Activated T-helper 9 cell treated with anti-CD3 and anti-CD28 coated beads, Interleukin-2, amount 50 U/mL, for 16 hours (primary cell): ENCODE measurements around the gene DUOXA2.

Experiments used
- DNase-seq: peaks from one replicate; pipeline ENCODE4 v3.0.0-alpha.2; 2020; ENCODE audit warnings: low read depth

DUOXA2 gene

DNA sequence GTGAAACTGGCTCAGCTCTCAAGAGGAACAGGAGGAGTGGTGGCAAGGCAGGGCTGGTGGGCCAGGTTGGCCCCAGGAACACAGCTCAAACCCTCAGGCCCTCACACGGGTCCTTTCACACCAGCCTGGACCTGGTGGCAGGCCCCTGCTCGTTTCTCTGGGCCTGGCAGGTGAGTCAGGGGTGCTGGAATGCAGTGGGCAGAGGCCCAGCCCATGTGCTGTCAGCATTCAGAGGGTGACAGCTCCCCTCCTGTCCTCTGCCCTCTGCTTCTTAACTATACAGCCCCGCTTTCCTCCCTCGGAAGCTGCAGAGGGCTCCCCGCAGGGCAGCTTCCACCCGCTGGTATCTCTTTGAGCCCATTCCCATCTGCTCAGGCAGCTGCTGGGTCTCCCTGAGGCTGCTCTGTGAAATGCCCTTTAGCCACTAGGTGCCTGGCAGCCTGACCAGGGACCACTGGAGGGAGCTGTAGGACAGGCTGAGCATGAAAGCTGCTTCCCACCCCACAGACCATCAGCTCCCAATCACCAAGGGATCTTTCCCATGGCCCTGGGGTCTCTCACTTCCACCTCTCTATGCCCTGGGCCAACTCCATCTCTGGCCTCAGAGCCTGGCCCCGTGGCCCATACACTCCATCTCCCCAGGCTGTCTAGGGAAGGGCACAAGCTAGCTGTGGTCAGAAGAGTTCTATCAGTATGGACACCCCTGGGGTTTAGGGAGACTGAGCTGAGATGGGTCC is 48.8 kb downstream of the DUOXA2 start:
- peak; percentile 40 for DNase-seq

- DNase-seq = no peak
Observed at GRCh38 chr15:45163508-45163856, 49.4 kb downstream of the DUOXA2 start.

DNA sequence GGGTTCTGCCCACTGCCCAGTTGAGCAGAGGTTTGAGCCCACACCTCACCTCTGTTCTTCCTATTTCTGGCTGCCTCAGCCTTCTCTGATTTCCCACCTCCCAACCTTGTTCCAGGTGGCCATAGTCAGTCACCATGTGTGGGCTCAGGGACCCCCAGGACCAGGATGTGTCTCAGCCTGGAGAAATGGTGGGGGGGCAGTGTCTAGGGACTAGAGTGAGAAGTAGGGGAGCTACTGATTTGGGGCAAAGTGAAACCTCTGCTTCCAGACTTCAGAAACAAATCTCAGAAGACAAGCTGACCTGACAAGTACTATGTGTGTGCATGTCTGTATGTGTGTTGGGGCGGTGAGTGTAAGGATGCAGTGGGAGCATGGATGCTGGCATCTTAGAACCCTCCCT is 50.8 kb downstream of the DUOXA2 start:
- DNase-seq = no peak

DNA sequence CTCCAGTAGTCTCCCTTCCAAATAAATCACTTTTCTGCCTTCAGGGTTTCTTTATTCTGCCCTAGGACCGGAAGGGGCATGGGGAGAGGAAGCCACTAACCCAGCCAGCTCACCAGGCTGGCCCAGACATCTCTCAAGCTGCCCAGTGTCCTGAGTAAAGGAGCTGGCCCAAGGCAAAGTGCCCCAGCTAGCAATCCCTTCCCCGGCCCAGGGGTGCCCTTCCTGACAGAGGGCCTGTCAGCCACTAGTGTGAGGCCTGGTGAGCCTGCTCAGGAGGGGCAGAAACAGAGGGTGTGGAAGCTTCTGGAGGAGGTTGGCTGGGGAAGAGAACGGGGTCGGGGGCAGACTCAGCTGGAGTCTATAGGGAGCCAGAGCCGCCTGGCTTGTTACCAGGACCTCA is 51.4 kb downstream of the DUOXA2 start:
- DNase-seq = no peak

DNA sequence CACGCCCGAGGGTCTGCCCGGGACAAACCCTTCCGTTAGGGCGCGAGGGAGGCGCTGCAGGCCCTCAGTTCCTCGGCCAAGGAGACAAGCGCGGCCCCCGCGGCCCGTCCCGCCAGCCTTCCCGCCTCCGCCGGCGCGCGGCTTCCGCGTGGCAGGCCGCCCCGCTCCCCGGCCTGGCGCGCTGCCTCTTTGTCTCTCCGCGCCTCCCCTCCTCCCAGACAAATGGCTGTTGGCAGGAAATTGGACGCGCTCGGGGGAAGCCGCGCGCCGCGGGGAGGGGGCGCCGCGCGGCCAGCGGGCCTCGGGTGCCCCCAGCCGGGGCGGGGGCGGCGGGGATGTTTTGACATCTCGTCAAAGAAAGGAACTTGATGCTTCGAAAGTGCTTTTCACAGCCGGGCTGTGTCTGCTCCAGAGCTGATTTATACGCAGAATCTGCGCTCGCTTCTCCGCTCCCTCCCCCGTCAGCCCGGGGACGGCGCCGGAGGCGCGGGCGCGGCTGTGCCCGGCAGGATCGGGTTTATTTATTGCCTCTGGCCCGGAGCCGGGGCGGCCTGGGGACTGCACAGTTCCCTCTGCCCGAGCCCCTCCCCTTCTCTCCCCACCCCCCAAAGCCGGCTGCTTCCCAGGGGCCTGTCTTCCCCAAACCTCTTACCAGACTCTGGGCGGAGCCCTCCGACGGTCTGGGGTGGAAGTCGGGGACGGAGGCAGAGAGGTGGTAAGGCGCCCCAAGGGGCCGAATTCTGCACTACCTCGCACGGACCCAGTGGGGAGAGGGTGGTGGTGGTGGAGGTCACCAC is 52.9 kb downstream of the DUOXA2 start:
- peak; percentile 73 for DNase-seq

DNA sequence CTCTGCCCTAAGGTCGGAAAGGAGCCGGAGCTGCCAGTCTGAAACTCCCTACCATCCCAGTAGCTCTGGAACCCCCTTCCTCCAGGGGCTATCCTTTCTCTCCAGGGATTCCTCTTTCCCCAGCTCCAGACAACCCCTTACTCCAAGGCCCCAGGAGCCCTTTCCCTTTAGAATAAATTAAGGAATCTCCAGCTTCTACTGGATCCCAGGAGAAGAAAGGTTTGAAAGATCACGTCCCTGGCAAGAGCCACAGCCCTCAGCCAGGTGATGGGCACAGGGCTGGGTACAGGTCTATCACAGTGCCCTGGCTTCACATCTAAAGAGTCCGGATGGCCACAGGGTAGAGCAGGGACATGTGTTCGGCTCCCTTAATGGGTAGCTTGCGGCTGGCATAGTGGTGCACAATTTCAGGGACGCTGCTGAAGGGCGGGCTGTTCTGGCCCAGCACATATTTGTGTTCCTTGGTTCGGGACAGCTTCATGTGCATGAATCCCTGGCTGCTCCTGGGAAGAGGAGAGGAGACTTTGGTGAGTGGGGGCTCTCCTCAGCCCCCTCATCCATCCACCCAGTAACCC is 53.6 kb downstream of the DUOXA2 start:
- DNase-seq = no peak
